Measurements from ENCODE around the gene HSD17B12. TPM values are rescaled to one million over a fixed set of nuclear protein-coding genes. Genes with fewer than 3 reads are reported as not detected.
"Not testable (repeated sequence)": the region's sequence is repeated elsewhere in the genome, so short reads cannot be mapped to it uniquely, and the experiment has no call there.

Gene HSD17B12
- total RNA-seq, 1 experiment from 2014 or later = 112 TPM

DNA sequence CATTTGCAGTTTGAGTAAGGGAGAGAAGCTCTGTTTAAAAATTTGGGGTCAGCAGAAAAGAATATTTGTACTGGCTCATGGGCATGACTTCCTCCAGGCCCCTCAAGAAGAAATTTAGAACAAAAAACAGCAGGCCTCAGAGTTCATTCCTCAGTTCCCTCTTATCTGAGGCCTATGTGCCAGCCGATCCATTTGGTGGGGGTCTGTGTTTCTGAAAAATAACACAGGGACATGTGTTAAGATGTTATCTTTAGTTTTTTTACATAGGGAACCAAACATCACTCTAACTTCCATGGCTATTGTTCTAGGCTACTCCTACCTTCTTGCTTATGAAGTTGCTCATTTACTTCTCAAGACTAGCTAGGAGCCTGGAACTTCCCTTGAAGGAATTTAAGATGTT, 16.2 kb upstream of the HSD17B12 start:
- no peak overlapping the region for H3K4me3 ChIP-seq
- no peaks in the 10 kb centered on the region for H4K20me1 ChIP-seq (ENCODE audit: insufficient read depth)
- TF ChIP-seq, protein P1, sequence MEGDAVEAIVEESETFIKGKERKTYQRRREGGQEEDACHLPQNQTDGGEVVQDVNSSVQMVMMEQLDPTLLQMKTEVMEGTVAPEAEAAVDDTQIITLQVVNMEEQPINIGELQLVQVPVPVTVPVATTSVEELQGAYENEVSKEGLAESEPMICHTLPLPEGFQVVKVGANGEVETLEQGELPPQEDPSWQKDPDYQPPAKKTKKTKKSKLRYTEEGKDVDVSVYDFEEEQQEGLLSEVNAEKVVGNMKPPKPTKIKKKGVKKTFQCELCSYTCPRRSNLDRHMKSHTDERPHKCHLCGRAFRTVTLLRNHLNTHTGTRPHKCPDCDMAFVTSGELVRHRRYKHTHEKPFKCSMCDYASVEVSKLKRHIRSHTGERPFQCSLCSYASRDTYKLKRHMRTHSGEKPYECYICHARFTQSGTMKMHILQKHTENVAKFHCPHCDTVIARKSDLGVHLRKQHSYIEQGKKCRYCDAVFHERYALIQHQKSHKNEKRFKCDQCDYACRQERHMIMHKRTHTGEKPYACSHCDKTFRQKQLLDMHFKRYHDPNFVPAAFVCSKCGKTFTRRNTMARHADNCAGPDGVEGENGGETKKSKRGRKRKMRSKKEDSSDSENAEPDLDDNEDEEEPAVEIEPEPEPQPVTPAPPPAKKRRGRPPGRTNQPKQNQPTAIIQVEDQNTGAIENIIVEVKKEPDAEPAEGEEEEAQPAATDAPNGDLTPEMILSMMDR (conservative IDR thresholded peaks at IDR 0.05) = no peak
- TF ChIP-seq EZH2 (IDR thresholded peaks at IDR 0.05; ENCODE audit: low read depth) = no peak
- H3K36me3 ChIP-seq (ENCODE audit: low read depth) = no peaks in the 10 kb centered on the region
- H3K79me2 ChIP-seq (ENCODE audit: low read depth) = no peaks in the 10 kb centered on the region
- H3K9me3 ChIP-seq (ENCODE audit: insufficient read depth, low read depth) = no peaks in the 10 kb centered on the region
- no TSS peak for BruUV-seq (replicated peaks)
- H3K27ac ChIP-seq = no peak overlapping the region
- DNase-seq = no peak
- intact Hi-C loops (cut with micrococcal nuclease; ENCODE audit: unreplicated experiment) = no loop called here
- H3K4me2 ChIP-seq = no peak overlapping the region
- H3F3A ChIP-seq (ENCODE audit: insufficient read depth, low read depth) = no peaks in the 10 kb centered on the region
- H3K4me1 ChIP-seq (replicated peaks; ENCODE audit: insufficient read depth) = no peaks in the 10 kb centered on the region
- CTCF ChIA-PET = no interaction called here
- H2AFZ ChIP-seq = no peak overlapping the region
- H3K9me2 ChIP-seq (ENCODE audit: insufficient read depth) = no peaks in the 10 kb centered on the region
- peaks cover 19% of the 10 kb centered on the region for H3K27me3 ChIP-seq (ENCODE audit: insufficient read depth, low read depth)
- POLR2A ChIA-PET (ENCODE audit: unreplicated experiment) = no interaction called here

DNA sequence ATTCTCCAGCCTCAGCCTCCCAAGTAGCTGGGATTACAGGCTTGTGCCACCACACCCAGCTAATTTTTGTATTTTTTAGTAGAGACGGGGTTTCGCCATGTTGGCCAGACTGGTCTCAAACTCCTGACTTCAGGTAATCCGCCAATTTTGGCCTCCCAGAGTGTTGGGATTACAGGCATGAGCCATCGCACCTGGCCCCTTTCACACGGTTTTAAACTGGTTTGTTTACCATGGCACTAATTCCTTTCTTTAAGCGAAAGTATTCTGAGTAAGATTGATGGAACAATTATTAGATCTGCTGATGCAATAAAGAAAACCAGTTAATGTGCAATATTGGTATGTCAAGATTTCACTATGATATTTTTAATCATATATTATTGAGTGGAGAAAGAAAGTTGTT, 9.3 kb upstream of the HSD17B12 start:
- DNase-seq; H3K9me3 ChIP-seq (ENCODE audit: insufficient read depth, low read depth); H3K4me1 ChIP-seq (replicated peaks; ENCODE audit: insufficient read depth); BruUV-seq (replicated peaks); H2AFZ ChIP-seq; H3K27ac ChIP-seq; H3F3A ChIP-seq (ENCODE audit: insufficient read depth, low read depth); H4K20me1 ChIP-seq (ENCODE audit: insufficient read depth); H3K79me2 ChIP-seq (ENCODE audit: low read depth); H3K9me2 ChIP-seq (ENCODE audit: insufficient read depth); H3K36me3 ChIP-seq (ENCODE audit: low read depth); H3K4me2 ChIP-seq; H3K4me3 ChIP-seq; CTCF ChIA-PET; intact Hi-C loops (cut with micrococcal nuclease; ENCODE audit: unreplicated experiment): not testable (repeated sequence)
- POLR2A ChIA-PET (ENCODE audit: unreplicated experiment) = interaction anchor here (0.7 kb wide), 1 partner anchor 160 kb away, joined by 3 read pairs; no protein-coding TSS in a partner anchor
- peaks cover 14% of the 10 kb centered on the region; the same call in 1 of the 2 replicates for H3K27me3 ChIP-seq (ENCODE audit: insufficient read depth, low read depth)

DNA sequence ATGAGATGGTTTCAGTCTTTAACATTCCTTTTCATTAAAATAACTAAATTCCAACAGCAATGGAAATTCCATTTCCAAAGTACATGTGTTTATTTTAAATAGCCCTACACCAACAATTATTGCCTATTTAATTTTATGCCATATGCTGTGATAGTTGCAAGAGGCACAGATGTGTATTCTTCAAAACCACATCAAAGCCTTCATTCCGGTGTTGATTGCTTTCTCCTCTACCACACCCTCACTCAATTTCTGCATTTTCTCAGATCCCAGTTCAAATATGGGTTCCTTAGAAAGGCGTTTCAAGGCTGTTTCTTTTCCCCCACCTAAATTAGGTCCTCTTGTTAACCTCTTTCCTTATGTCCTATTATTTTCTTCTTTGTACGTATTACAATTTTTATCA, 6.0 kb upstream of the HSD17B12 start:
- H3K36me3 ChIP-seq (ENCODE audit: low read depth) = no peaks in the 10 kb centered on the region
- H3K27me3 ChIP-seq (ENCODE audit: insufficient read depth, low read depth) = 0 out of 2 replicates have a peak, but pooled peaks cover 9% of the 10 kb centered on the region
- H4K20me1 ChIP-seq (ENCODE audit: insufficient read depth) = no peaks in the 10 kb centered on the region
- H3K4me2 ChIP-seq = no peak overlapping the region
- no peaks in the 10 kb centered on the region for H3K9me3 ChIP-seq (ENCODE audit: insufficient read depth, low read depth)
- no peaks in the 10 kb centered on the region for H3K79me2 ChIP-seq (ENCODE audit: low read depth)
- ChIA-PET CTCF (no interaction called here), POLR2A (ENCODE audit: unreplicated experiment) (no interaction called here)
- no peak overlapping the region for H2AFZ ChIP-seq
- no TSS peak for BruUV-seq (replicated peaks)
- no peaks in the 10 kb centered on the region for H3K4me1 ChIP-seq (replicated peaks; ENCODE audit: insufficient read depth)
- no peak for DNase-seq
- no peak overlapping the region for H3K27ac ChIP-seq
- H3K4me3 ChIP-seq = no peak overlapping the region
- intact Hi-C loops (cut with micrococcal nuclease; ENCODE audit: unreplicated experiment) = no loop called here
- peaks cover 4% of the 10 kb centered on the region; the same call in 1 of the 2 replicates for H3F3A ChIP-seq (ENCODE audit: insufficient read depth, low read depth)
- TF ChIP-seq, protein P1 (conservative IDR thresholded peaks at IDR 0.05) = no peak
- no peaks in the 10 kb centered on the region for H3K9me2 ChIP-seq (ENCODE audit: insufficient read depth)

DNA sequence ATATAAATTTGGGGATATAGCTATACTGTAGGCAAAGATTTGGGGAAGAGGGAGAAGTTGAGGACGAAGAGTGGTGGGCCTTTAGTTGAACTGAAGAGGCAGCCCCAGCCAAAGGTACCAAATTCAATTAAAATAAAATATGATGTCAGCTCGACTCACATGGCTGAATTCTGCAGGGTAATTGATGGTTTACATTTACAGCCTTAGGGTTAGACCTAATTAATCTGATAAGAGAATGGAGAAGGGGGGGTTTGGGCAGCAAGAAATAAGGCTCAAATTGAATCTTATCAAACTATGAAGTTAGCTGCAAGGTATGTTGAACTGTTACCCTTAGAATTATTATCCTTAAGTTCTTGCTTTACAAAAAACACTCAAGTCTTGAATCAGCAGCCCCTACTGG, 3.6 kb upstream of the HSD17B12 start:
- ChIA-PET POLR2A (ENCODE audit: unreplicated experiment) (no interaction called here), CTCF (no interaction called here)
- Histone ChIP-seq H3K4me1 (replicated peaks; ENCODE audit: insufficient read depth) (peaks cover 2% of the 10 kb centered on the region), H3K9me3 (ENCODE audit: insufficient read depth, low read depth) (no peaks in the 10 kb centered on the region), H3K4me2 (no peak overlapping the region), H3K9me2 (ENCODE audit: insufficient read depth) (no peaks in the 10 kb centered on the region), H3K36me3 (ENCODE audit: low read depth) (no peaks in the 10 kb centered on the region), H3K27ac (no peak overlapping the region), H2AFZ (no peak overlapping the region), H3K27me3 (ENCODE audit: insufficient read depth, low read depth) (0 out of 2 replicates have a peak, but pooled peaks cover 9% of the 10 kb centered on the region), H3K79me2 (ENCODE audit: low read depth) (peaks cover 10% of the 10 kb centered on the region), H3F3A (ENCODE audit: insufficient read depth, low read depth) (peaks cover 5% of the 10 kb centered on the region; the same call in 1 of the 2 replicates), H4K20me1 (ENCODE audit: insufficient read depth) (no peaks in the 10 kb centered on the region), H3K4me3 (no peak overlapping the region)
- no peak for DNase-seq
- no peak for TF ChIP-seq EZH2 (IDR thresholded peaks at IDR 0.05; ENCODE audit: low read depth)
- TF ChIP-seq, protein P1 (conservative IDR thresholded peaks at IDR 0.05) = no peak
- BruUV-seq (replicated peaks) = no TSS peak
- intact Hi-C loops (cut with micrococcal nuclease; ENCODE audit: unreplicated experiment) = no loop called here

Data from PC-9 (cell line).